ENCODE results near the gene CCDC142. TPM values are rescaled to one million over a fixed set of nuclear protein-coding genes. Genes with fewer than 3 reads are reported as not detected.

Gene CCDC142
- total RNA-seq, 1 donor from 2014 or later = 39.9 TPM

DNA sequence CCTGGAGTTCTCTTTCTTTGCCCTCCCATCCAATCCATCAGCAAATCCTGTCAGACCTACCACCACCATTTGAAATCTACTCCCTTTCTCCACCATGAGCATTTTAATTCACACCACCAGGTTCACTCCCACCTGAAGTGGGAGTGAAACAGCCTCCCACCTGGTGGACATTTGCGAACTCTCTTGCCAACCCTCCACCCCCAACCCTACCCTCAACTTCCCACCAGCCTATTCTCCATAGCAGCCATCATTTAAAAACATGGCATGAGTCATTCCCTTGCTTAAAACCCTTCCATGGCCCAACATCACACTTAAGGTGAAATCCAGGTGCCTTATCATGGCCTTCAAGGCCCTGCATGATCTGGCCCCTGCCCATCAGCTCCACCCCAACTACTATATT lies 44.5 kb downstream of the CCDC142 start:
- no peak overlapping the region for H3K27ac Mint-ChIP-seq
- peaks cover 9% of the 10 kb centered on the region for H3K36me3 Mint-ChIP-seq (ENCODE audit: insufficient read depth)
- H3K4me1 Mint-ChIP-seq (ENCODE audit: low read depth) = peaks cover 25% of the 10 kb centered on the region
- H3K27me3 Mint-ChIP-seq = no peaks in the 10 kb centered on the region
- H3K4me3 Mint-ChIP-seq (ENCODE audit: low read depth) = peak overlapping the region; percentile 96
- DNase-seq (ENCODE audit: low spot score, unreplicated experiment) = no peak
- no peaks in the 10 kb centered on the region for H3K9me3 Mint-ChIP-seq (ENCODE audit: low read depth)
- TF ChIP-seq, protein P1, sequence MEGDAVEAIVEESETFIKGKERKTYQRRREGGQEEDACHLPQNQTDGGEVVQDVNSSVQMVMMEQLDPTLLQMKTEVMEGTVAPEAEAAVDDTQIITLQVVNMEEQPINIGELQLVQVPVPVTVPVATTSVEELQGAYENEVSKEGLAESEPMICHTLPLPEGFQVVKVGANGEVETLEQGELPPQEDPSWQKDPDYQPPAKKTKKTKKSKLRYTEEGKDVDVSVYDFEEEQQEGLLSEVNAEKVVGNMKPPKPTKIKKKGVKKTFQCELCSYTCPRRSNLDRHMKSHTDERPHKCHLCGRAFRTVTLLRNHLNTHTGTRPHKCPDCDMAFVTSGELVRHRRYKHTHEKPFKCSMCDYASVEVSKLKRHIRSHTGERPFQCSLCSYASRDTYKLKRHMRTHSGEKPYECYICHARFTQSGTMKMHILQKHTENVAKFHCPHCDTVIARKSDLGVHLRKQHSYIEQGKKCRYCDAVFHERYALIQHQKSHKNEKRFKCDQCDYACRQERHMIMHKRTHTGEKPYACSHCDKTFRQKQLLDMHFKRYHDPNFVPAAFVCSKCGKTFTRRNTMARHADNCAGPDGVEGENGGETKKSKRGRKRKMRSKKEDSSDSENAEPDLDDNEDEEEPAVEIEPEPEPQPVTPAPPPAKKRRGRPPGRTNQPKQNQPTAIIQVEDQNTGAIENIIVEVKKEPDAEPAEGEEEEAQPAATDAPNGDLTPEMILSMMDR (IDR thresholded peaks at IDR 0.05; ENCODE audit: unreplicated experiment) = no peak

DNA sequence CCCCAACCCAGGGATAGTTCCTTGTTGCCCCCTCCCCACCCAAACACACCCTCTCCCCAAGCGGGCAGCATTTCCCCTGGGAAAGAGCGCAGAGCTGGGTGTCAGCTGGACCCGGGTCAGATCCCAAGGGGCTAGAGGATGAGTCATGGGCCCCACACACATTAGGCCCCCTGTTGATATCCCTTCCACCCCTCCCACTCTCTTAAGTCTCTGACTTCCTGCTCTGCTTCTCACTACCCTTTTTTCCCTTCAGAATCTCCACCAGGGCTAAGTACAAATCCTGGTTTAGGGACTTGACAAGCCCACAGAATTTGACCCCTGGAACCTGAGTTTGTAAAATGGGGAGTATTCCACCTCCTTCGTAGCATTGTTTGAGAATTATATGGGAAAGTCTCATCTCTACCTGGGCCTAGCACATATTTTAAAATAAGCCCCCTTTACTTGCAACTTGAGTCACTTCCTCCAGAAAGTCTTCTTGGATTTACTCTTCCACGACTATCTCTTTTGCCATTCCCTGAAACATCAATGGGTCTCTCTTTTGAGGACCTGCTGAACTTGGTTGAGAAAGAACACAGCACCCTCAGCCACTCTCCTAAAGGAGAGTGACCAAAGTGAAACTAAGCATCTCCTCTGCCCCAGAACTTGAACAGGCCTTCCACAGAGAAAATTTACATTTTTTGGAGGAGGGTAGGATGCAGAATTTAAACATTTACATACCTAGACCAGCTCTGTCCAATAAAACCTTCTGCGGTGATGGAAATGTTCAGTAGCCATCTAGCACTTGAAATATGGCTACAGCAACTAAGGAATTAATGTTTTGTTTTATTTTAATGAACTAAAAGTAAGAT lies 45.7 kb downstream of the CCDC142 start:
- no peak for DNase-seq (ENCODE audit: low spot score, unreplicated experiment)
- no peaks in the 10 kb centered on the region for H3K9me3 Mint-ChIP-seq (ENCODE audit: low read depth)

DNA sequence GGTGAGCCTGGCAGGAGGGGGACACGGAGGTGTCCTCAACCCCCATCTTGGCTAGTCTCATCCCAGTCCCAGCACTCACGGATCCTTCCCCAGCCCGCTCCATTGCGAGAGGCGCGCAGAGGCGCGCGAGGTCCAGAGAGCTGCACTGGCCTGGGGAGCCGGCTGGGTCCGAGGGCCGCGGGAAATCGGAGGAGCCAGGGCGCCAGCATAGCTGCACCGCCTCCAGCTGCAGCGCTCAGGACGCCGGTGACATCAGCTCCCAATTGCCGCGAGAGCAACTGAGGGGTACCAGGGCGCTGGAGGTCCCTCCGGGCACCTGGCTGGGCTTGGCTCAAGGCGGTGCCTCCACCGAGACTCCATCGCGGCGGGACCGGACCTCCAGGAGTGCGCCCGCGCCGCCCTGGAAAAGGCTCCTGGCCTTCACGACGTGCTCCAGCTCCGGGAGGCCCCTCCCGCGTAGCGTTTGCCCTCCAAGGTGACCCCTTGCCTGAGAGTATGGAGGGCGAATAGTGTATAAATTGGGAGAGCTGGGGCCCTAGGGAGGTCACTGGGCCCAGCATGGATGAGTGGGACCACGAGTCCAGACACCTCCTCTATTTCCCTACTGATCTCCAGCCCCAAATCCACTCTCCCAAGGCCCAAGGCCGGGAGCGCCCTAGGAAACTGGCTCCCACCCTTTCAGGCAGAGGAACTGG lies 46.5 kb downstream of the CCDC142 start:
- DNase-seq (ENCODE audit: low spot score, unreplicated experiment) = no peak
- TF ChIP-seq, protein P1 (IDR thresholded peaks at IDR 0.05; ENCODE audit: unreplicated experiment) = no peak
- H3K27me3 Mint-ChIP-seq = no peaks in the 10 kb centered on the region
- no peak overlapping the region for H3K4me3 Mint-ChIP-seq (ENCODE audit: low read depth)
- H3K36me3 Mint-ChIP-seq (ENCODE audit: insufficient read depth) = peaks cover 9% of the 10 kb centered on the region
- H3K27ac Mint-ChIP-seq = no peak overlapping the region
- peaks cover 22% of the 10 kb centered on the region for H3K4me1 Mint-ChIP-seq (ENCODE audit: low read depth)
- H3K9me3 Mint-ChIP-seq (ENCODE audit: low read depth) = no peaks in the 10 kb centered on the region

More for the DNA sequence above, 45.7 kb downstream of the CCDC142 start:
- Mint-ChIP-seq H3K4me1 (ENCODE audit: low read depth) (peaks cover 22% of the 10 kb centered on the region), H3K27ac (no peak overlapping the region), H3K27me3 (no peaks in the 10 kb centered on the region), H3K36me3 (ENCODE audit: insufficient read depth) (peaks cover 9% of the 10 kb centered on the region), H3K4me3 (ENCODE audit: low read depth) (no peak overlapping the region)
- TF ChIP-seq, protein P1 (IDR thresholded peaks at IDR 0.05; ENCODE audit: unreplicated experiment) = no peak

DNA sequence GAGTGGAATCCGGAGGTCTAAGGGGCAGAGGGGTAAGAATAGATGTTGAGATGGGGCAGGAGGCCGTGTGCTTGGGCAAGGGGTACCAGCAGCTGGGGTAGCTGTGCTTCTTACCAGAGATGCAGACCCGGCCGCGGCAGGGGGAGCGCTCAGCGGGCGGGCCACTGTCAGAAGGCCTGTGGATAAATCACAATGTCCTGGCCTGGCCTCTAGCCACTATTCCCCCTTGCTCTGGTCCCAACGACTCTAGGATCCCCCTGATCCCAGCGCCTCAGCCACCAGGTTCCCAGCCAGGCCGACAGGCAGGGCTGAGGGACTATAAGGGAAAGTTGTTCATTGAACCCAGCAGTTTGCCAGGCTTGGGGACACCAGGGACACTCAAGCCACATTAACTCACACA lies 52.3 kb downstream of the CCDC142 start:
- Mint-ChIP-seq H3K27ac (no peak overlapping the region), H3K36me3 (ENCODE audit: insufficient read depth) (peaks cover 21% of the 10 kb centered on the region), H3K27me3 (no peaks in the 10 kb centered on the region), H3K4me1 (ENCODE audit: low read depth) (no peaks in the 10 kb centered on the region), H3K9me3 (ENCODE audit: low read depth) (no peaks in the 10 kb centered on the region), H3K4me3 (ENCODE audit: low read depth) (no peak overlapping the region)
- TF ChIP-seq, protein P1 (IDR thresholded peaks at IDR 0.05; ENCODE audit: unreplicated experiment) = no peak
- DNase-seq (ENCODE audit: low spot score, unreplicated experiment) = no peak
